PFSK-1 (cell line): ENCODE data around the gene PCDHGB1.

Experiments
- FOXP2 ChIP-seq: optimal IDR thresholded peaks from 2 replicates; pipeline ENCODE3; 2011; ENCODE audit warnings: borderline replicate concordance, control low read depth, inconsistent platforms; ENCODE audit not compliant: insufficient read depth; ENCODE audit errors: extremely low read length, extremely low read depth
- POLR2AphosphoS5 ChIP-seq: IDR thresholded peaks from 2 replicates; pipeline ENCODE4 v1.6.1; 2012; ENCODE audit warnings: low read depth, mild to moderate bottlenecking, control low read depth, low read length, moderate library complexity
- REST ChIP-seq, 2 experiments: IDR thresholded peaks; 2 replicates each; pipeline versions ENCODE4 v1.6.1 to v1.8.0; 2011 to 2012; ENCODE audit warnings: low read depth in 2 of 2, low read length in 2 of 2, control low read depth in 1 of 2, inconsistent platforms in 1 of 2, mild to moderate bottlenecking in 1 of 2, moderate library complexity in 1 of 2; ENCODE audit not compliant: insufficient read depth in 1 of 2

- TF ChIP-seq REST (IDR thresholded peaks at IDR 0.05; ENCODE audit: insufficient read depth in 1 of 2, low read depth in 2 of 2, low read length in 2 of 2) (no peak), POLR2AphosphoS5 (no peak), FOXP2 (no peak)
Observed at GRCh38 chr5:141356133-141356532, 6.2 kb downstream of the PCDHGB1 start.
